ENCODE data around the gene MED27.

MED27 gene

GRCh38 chr9:131874916-131875670 lies 204.6 kb downstream of the MED27 start:
- DNase-seq (ENCODE audit: low read depth, low spot score), result no peak
- H3K4me3 ChIP-seq (ENCODE audit: low read depth, low read length), result no peak overlapping the region
- ChIA-PET POLR2A (no interaction called here), CTCF (no interaction called here)
- TF ChIP-seq CTCF (IDR thresholded peaks at IDR 0.05; ENCODE audit: insufficient read depth, low read length, missing control alignments), result no peak

GRCh38 chr9:131874447-131874846 lies 205.2 kb downstream of the MED27 start:
- POLR2A ChIA-PET, result no interaction called here
- CTCF ChIA-PET, result no interaction called here
- H3K4me3 ChIP-seq (ENCODE audit: low read depth, low read length), result no peak overlapping the region
- TF ChIP-seq CTCF (IDR thresholded peaks at IDR 0.05; ENCODE audit: insufficient read depth, low read length, missing control alignments), result no peak
- no peak for DNase-seq (ENCODE audit: low read depth, low spot score)

- CTCF ChIA-PET, result interaction anchor here (1.0 kb wide), 1 partner anchor 295 kb away, joined by 3 read pairs; no protein-coding TSS in a partner anchor
- POLR2A ChIA-PET, result no interaction called here
Observed at GRCh38 chr9:131873891-131874440, 205.7 kb downstream of the MED27 start.

GRCh38 chr9:131873335-131873734 lies 206.3 kb downstream of the MED27 start:
- no peak overlapping the region for H3K4me3 ChIP-seq (ENCODE audit: low read depth, low read length)
- TF ChIP-seq CTCF (IDR thresholded peaks at IDR 0.05; ENCODE audit: insufficient read depth, low read length, missing control alignments), result no peak
- ChIA-PET POLR2A (no interaction called here), CTCF (interaction anchor here (1.0 kb wide), 1 partner anchor 296 kb away, joined by 3 read pairs; no protein-coding TSS in a partner anchor)
- DNase-seq (ENCODE audit: low read depth, low spot score), result no peak

More at GRCh38 chr9:131873891-131874440, 205.7 kb downstream of the MED27 start:
- no peak overlapping the region for H3K4me3 ChIP-seq (ENCODE audit: low read depth, low read length)
- TF ChIP-seq CTCF (IDR thresholded peaks at IDR 0.05; ENCODE audit: insufficient read depth, low read length, missing control alignments), result no peak
- DNase-seq (ENCODE audit: low read depth, low spot score), result no peak

GRCh38 chr9:131872702-131873101 lies 207.0 kb downstream of the MED27 start:
- CTCF ChIA-PET, result no interaction called here
- DNase-seq (ENCODE audit: low read depth, low spot score), result no peak
- no peak overlapping the region for H3K4me3 ChIP-seq (ENCODE audit: low read depth, low read length)
- POLR2A ChIA-PET, result no interaction called here
- TF ChIP-seq CTCF (IDR thresholded peaks at IDR 0.05; ENCODE audit: insufficient read depth, low read length, missing control alignments), result no peak

- POLR2A ChIA-PET, result no interaction called here
- DNase-seq (ENCODE audit: low read depth, low spot score), result no peak
- CTCF ChIA-PET, result no interaction called here
Observed at GRCh38 chr9:131872006-131872405, 207.7 kb downstream of the MED27 start.

More at GRCh38 chr9:131872006-131872405, 207.7 kb downstream of the MED27 start:
- peak; percentile 14 for TF ChIP-seq CTCF (IDR thresholded peaks at IDR 0.05; ENCODE audit: insufficient read depth, low read length, missing control alignments)
- no peak overlapping the region for H3K4me3 ChIP-seq (ENCODE audit: low read depth, low read length)

All from AG04449 (cell line).